Breast epithelium (tissue), 4 donors: ENCODE measurements around the gene STX16. TPM values are rescaled to one million over a fixed set of nuclear protein-coding genes. Genes with fewer than 3 reads are reported as not detected.

ENCODE experiments used
- DNase-seq, 2 donors: peaks; one replicate each; pipeline ENCODE4 v3.0.0-alpha.2; 2019; ENCODE audit warnings: low spot score in 2 of 2
- H3K27ac ChIP-seq, 2 donors: fragments of 200-600 bp; sonication (generic) in 1 of 2; one replicate each; pipeline ENCODE4 v1.5.1; 2016 to 2019; ENCODE audit warnings: mild to moderate bottlenecking in 1 of 2
- H3K27me3 ChIP-seq, 2 donors: fragments of 200-600 bp; sonication (generic) in 1 of 2; one replicate each; pipeline versions ENCODE4 v1.5.1 to v1.6.0; 2017 to 2019; ENCODE audit warnings: control low read depth in 1 of 2, mild to moderate bottlenecking in 1 of 2
- H3K36me3 ChIP-seq: fragments of 200-600 bp; one replicate; pipeline ENCODE4 v1.5.1; 2019
- H3K4me1 ChIP-seq, 2 donors: fragments of 200-600 bp; sonication (generic); one replicate each; pipeline ENCODE4 v1.5.1; 2016 to 2019; ENCODE audit warnings: control low read depth in 1 of 2
- H3K4me3 ChIP-seq, 3 donors: fragments of 200-600 bp; sonication (generic); 1 replicate in 2 of 3; 2 replicates in 1 of 3; pipeline ENCODE4 v1.5.1; 2016 to 2019; ENCODE audit warnings: mild to moderate bottlenecking in 3 of 3, moderate library complexity in 2 of 3
- H3K9me3 ChIP-seq, 2 donors: fragments of 200-600 bp; sonication (generic) in 1 of 2; one replicate each; pipeline ENCODE4 v1.5.1; 2016 to 2019; ENCODE audit warnings: control low read depth in 1 of 2
- CTCF ChIP-seq, 3 donors: fragments of 450-650 bp; IDR thresholded peaks; one replicate each; pipeline ENCODE4 v1.5.1; 2016 to 2017; ENCODE audit warnings: antibody characterized with exemption in 3 of 3, mild to moderate bottlenecking in 3 of 3, moderate library complexity in 3 of 3
- POLR2A ChIP-seq: fragments of 450-650 bp; IDR thresholded peaks from one replicate; pipeline ENCODE4 v1.6.1; 2016; ENCODE audit warnings: antibody characterized with exemption, mild to moderate bottlenecking, moderate library complexity
- POLR2AphosphoS5 ChIP-seq, 3 donors: sonication (generic); formaldehyde crosslinking; IDR thresholded peaks; one replicate each; pipeline ENCODE4 v1.6.1; 2017; ENCODE audit warnings: antibody characterized with exemption in 3 of 3
- intact Hi-C: fragments of 100-400 bp; cut with DNase I; formaldehyde crosslinking; loops from one replicate; pipeline ENCODE4 v1.15.1; 2023; ENCODE audit warnings: low total_unique reads
- total RNA-seq, 3 donors: library from RNA; depleted of rRNA; stranded (reverse); fragments of >200 nt; gene quantifications; one replicate each; pipeline ENCODE4 v1.1.0, GENCODE V29; 2016

Gene STX16
- total RNA-seq, 3 donors from 2014 or later = 54.4 to 76.5 (median 74.4) TPM

- DNase-seq = peak in 1 of 2 donors; percentile 36
- Histone ChIP-seq H3K36me3 (no peaks in the 10 kb centered on the region), H3K9me3 (no peaks in the 10 kb centered on the region), H3K27ac (no peak overlapping the region), H3K4me3 (no peak overlapping the region), H3K4me1 (no peaks in the 10 kb centered on the region), H3K27me3 (no peaks in the 10 kb centered on the region)
- TF ChIP-seq POLR2AphosphoS5 (IDR thresholded peaks at IDR 0.05) (no peak), CTCF (IDR thresholded peaks at IDR 0.05) (no peak), POLR2A (no peak)
- intact Hi-C loops = no loop called here
These were observed 63.3 kb downstream of the STX16 start for GRCh38 chr20:58714340-58714922.

DNA sequence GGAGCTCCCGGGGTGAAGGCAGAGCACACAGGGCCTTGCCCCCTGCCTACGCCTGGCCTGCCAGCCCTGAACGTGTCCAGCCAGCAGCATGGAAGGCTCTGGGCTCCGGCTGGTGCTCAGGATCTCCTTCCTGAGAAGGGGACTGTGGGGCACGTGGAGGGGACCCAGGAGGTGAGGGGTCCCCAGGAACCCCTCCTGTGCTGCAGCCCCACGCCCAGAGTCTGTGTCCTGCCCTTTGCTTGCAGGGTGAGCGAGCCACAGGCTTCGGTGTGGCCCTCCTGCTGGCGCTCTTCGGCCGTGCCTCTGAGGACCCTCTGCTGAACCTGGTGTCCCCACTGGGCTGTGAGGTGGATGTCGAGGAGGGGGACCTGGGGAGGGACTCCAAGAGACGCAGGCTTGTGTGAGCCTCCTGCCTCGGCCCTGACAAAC, 63.9 kb downstream of the STX16 start:
- no peaks in the 10 kb centered on the region for H3K36me3 ChIP-seq
- H3K27me3 ChIP-seq = no peaks in the 10 kb centered on the region
- no peak overlapping the region for H3K4me3 ChIP-seq
- TF ChIP-seq CTCF (IDR thresholded peaks at IDR 0.05) (no peak), POLR2A (no peak), POLR2AphosphoS5 (IDR thresholded peaks at IDR 0.05) (no peak)
- peak in 1 of 2 donors; percentile 39 for DNase-seq
- no peaks in the 10 kb centered on the region for H3K9me3 ChIP-seq
- no peak overlapping the region for H3K27ac ChIP-seq
- intact Hi-C loops = no loop called here
- no peaks in the 10 kb centered on the region for H3K4me1 ChIP-seq

- TF ChIP-seq POLR2A = no peak
- intact Hi-C loops = no loop called here
- H3K4me1 ChIP-seq = no peaks in the 10 kb centered on the region
- H3K27ac ChIP-seq = no peak overlapping the region
- no peak overlapping the region for H3K4me3 ChIP-seq
- H3K27me3 ChIP-seq = no peaks in the 10 kb centered on the region
- H3K9me3 ChIP-seq = no peaks in the 10 kb centered on the region
- no peak for DNase-seq
- H3K36me3 ChIP-seq = no peaks in the 10 kb centered on the region
These were observed 64.3 kb downstream of the STX16 start for GRCh38 chr20:58715391-58715800.

GRCh38 chr20:58715801-58716475, 64.9 kb downstream of the STX16 start:
- Histone ChIP-seq H3K27me3 (no peaks in the 10 kb centered on the region), H3K27ac (no peak overlapping the region), H3K4me1 (no peaks in the 10 kb centered on the region), H3K4me3 (no peak overlapping the region), H3K9me3 (no peaks in the 10 kb centered on the region), H3K36me3 (no peaks in the 10 kb centered on the region)
- intact Hi-C loops = no loop called here
- TF ChIP-seq POLR2A (no peak), CTCF (IDR thresholded peaks at IDR 0.05) (no peak), POLR2AphosphoS5 (IDR thresholded peaks at IDR 0.05) (no peak)
- DNase-seq = peak; percentile 14 to 30

- H3K27me3 ChIP-seq = no peaks in the 10 kb centered on the region
- DNase-seq = peak in 1 of 2 donors; percentile 43
- H3K36me3 ChIP-seq = no peaks in the 10 kb centered on the region
- intact Hi-C loops = no loop called here
- H3K4me3 ChIP-seq = no peak overlapping the region
- H3K9me3 ChIP-seq = no peaks in the 10 kb centered on the region
- H3K4me1 ChIP-seq = no peaks in the 10 kb centered on the region
- no peak for TF ChIP-seq POLR2A
- no peak for TF ChIP-seq POLR2AphosphoS5 (IDR thresholded peaks at IDR 0.05)
- TF ChIP-seq CTCF (IDR thresholded peaks at IDR 0.05) = no peak
- no peak overlapping the region for H3K27ac ChIP-seq
These were observed 65.6 kb downstream of the STX16 start for GRCh38 chr20:58716476-58717277.
